C1 segment of cervical spinal cord (tissue), 14 donors: ENCODE results near the gene KCNG3.

ENCODE experiments used
- DNase-seq, 14 donors: peaks; one replicate each; lab custom pipeline; 2025; lab: John Stamatoyannopoulos, UW

KCNG3 gene

GRCh38 chr2:42493468-42494354 lies at the start of gene KCNG3:
KCNG3 (minus strand) TSS chr2:42493982; CDS start chr2:42493501, 481 bp downstream.
- DNase-seq, result peak in 2 of 14 donors; percentile 1 to 28

GRCh38 chr2:42542871-42543270 lies 49.1 kb upstream of the KCNG3 start:
- DNase-seq, result no peak

DNA sequence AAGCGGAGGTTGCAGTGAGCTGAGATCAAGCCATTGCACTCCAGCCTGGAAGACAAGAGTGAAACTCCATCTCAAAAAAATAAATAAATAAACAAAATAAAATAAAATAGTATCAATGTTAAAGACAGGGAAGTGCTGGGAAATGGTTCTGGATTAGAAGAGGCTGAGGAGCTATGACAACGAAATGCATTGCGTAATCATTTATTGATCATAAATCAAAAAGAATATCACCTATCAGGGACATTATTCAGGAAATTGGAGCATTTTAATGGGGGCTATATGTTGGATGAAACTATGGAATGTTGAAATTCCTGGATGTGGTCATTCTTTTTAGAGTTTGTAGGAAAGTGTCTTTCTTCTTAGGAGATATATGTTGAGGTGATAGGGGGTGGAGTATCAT lies 43.7 kb upstream of the KCNG3 start:
- no peak for DNase-seq

DNA sequence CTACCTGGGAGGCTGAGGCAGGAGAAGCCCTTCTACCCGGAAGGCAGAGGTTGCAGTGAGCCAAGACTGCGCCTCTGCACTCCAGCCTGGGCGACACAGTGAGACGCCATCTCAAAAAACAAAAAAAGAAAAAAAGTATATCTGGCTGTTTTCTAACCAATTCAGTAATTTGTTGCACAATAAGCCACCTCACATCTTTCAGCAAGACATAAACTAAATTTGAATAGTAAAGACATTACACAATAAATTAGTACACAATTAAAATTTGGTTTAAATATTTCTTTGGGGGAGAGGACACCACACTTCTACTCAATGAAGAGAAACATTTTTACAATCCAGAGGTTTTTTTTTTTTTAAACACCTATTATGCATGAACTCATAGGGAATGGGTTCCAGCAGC lies 38.6 kb upstream of the KCNG3 start:
- DNase-seq, result no peak

- DNase-seq, result no peak
These were observed 29.6 kb upstream of the KCNG3 start for GRCh38 chr2:42523341-42523740.

DNA sequence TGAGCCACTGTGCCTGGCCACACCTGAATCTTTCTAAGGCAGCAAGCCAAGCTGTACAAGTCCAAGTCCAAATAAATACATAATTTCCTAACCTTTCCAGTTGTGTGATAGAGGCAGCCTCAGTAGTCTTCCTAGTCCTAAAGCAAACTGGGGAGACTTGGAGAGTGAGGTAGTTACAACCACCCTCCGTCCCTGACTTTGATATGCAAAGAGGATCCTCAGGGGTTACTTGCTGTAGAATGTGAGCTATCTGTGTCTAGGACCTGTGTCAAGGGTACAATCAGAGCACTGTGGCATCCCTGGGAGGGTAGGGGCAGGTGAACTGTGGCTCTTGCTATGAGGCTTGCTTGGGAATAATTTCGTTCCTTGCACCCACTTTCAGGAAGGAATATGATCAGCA lies 28.3 kb upstream of the KCNG3 start:
- no peak for DNase-seq

DNA sequence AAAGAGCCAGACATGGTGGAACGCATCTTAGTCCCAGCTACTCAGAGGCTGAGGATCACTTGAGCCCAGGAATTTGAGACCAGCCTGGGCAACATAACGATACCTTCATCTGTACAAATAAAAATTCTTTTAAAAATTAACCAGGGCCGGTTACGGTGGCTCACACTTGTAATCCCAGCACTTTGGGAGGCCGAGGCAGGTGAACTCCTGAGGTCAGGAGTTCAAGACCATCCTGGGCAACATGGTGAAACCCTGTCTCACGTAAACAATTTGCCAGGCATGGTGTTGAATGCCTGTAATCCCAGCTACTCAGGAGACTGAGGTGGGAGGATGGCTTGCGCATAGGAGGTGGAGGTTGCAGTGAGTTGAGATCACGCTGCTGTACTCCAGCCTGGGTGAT lies 25.8 kb upstream of the KCNG3 start:
- DNase-seq, result no peak

GRCh38 chr2:42516418-42516901 lies 22.7 kb upstream of the KCNG3 start:
- no peak for DNase-seq

GRCh38 chr2:42513252-42513918 lies 19.6 kb upstream of the KCNG3 start:
- peak in 3 of 14 donors; percentile 2 to 9 (median 3) for DNase-seq

DNA sequence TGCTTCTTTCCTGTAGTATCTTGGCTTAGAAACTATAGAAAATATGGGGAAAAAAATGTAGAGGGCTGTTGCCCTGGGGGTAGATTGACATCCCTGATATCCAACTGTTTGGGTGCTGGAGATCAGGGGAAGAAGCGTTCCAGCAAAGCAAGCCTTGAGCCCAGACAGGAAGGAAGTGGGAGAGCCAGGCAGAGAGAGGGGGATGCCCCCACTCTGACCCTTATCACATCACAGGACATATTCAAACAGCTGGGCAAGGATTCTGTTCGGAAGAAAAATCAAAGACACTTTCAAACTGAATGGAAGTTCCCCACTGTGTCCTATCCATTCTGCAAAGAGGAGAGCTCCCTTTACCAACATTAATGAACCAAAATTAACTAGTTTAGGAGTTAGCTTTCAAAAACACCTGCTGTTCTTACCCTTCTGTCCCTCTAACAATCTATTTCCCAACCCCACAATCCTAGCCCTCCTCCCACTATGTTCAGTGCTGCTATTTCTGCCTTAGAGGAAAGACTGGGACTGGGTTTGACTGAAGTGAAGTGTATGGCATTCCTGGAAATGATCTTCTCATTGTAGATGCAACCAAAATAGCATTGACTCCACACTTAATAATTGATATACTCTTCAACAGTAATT lies 16.9 kb upstream of the KCNG3 start:
- DNase-seq, result no peak

- no peak for DNase-seq
These were observed 16.4 kb upstream of the KCNG3 start for GRCh38 chr2:42510191-42510590.

- DNase-seq, result no peak
These were observed 10.8 kb upstream of the KCNG3 start for GRCh38 chr2:42504364-42505230.

DNA sequence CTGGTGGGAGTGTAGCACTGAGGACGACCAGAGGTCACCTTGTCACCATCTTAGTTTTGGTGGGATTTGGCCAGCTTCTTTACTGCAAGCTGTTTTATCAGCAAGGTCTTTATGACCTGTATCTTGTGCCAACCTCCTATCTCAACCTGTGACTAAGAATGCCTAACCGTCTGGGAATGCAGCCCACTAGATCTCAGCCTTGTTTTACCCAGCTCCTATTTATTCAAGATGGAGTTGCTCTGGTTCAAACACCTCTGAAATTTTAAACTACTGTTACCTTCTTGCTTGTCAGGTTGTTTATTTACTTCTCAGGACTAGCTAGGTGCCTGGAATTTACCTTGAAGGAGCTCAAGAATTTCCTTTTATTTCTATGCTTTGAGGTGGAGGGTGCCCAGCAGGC lies 9.5 kb upstream of the KCNG3 start:
- DNase-seq, result no peak

DNA sequence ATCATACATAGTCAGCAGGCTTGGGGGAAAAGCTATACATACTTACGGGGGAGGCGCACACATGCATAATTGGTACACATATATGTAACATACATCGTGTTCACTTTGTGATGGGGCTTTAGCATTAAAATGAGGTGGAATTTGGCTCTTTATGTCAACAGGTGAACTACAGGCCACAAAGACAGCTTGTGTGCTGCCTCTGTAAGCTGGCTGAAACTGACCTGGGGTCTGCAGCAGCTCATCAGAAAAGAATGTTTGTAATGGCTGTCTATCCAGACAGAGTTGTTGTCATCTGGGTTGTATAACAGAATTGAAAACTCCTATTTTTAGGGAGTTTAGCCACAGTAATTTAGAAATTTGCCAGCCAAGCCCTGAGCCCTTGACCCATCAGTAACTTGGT lies 4.7 kb upstream of the KCNG3 start:
- DNase-seq, result no peak

- no peak for DNase-seq
These were observed 1.8 kb upstream of the KCNG3 start for GRCh38 chr2:42495611-42496010.

DNA sequence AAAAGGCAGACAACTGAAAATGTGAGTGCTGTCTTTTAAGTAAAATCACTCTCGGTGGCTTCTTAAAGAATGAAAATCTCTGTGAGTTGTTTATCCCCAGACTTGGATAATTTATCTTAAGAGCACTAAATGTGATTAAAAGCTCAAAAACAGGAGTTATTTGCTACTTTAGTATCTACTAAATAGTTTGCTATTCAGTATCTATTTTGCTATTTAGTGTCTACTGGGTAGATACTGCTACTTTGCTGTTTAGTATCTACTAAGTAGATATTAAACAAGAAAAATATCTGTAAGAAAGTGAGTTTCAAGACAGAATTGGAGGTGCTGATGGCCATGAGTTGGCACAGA lies 1.4 kb upstream of the KCNG3 start:
- no peak for DNase-seq

DNA sequence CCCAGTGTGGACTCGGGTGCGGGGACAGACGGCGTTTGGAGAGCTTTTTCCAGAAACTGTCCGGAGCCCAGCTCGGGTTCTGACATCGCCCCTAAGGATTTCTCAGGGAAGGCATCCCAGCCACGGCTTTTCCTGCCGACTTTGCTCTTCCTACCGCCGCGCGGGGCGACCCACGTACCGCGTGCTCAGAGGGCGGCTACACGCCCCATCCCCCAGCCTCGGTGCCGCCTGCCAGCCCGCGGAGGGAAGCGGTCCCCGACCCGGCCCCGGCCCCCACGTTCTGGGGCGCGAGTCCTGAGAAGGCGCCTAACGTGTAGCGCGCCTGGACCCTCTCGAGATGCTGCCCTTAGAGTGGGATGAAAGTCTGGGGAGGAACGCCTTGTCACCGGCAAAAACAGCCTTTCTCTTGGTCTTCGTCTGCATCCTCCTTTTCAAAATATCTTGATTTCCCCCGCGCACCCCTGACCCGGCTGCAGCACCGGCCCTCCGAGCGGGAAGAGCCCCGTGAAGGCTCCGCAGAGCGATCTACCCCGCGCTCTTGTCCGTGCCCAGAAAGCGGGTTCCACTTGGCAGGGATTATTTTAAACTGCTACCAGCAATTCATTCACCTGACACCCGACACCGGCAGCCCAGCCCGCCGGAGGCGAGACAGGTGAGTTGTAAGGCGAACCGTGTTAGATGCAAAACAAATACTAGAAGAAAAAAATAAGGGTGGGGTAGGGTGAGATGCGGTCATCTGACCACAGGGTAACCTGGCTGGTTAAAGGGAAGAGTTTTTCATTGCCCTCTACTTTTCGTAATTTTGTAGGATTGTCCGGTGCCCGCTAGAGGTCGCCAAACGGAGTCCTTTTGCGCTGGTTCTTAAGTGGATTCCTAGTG lies 812 bp upstream of the KCNG3 start:
- DNase-seq, result peak in 11 of 14 donors; percentile 5 to 45 (median 39)

GRCh38 chr2:42492691-42493467 lies 903 bp downstream of the KCNG3 start:
- no peak for DNase-seq

GRCh38 chr2:42488297-42488696 lies 5.5 kb downstream of the KCNG3 start:
- no peak for DNase-seq
